Endometrial microvascular endothelial cells (primary cell): ENCODE measurements around the gene RPS4Y1. TPM values are rescaled to one million over a fixed set of nuclear protein-coding genes. Genes with fewer than 3 reads are reported as not detected.
"Not testable (repeated sequence)": the region's sequence is repeated elsewhere in the genome, so short reads cannot be mapped to it uniquely, and the experiment has no call there.

Source experiments
- in situ Hi-C: cut with HindIII; loops from 2 replicates; pipeline ENCODE4 v1.10.0; 2017; ENCODE audit warnings: low sequenced_read_pairs, low pct_unique_long_range_greater_than_20kb; ENCODE audit errors: inconsistent ontology term
- total RNA-seq: library from RNA; depleted of rRNA; stranded (reverse); fragments of >200 nt; gene quantifications from one replicate; pipeline ENCODE4 v1.2.3, GENCODE V29; 2015; ENCODE audit errors: inconsistent ontology term

RPS4Y1 gene
- total RNA-seq: not detected

DNA sequence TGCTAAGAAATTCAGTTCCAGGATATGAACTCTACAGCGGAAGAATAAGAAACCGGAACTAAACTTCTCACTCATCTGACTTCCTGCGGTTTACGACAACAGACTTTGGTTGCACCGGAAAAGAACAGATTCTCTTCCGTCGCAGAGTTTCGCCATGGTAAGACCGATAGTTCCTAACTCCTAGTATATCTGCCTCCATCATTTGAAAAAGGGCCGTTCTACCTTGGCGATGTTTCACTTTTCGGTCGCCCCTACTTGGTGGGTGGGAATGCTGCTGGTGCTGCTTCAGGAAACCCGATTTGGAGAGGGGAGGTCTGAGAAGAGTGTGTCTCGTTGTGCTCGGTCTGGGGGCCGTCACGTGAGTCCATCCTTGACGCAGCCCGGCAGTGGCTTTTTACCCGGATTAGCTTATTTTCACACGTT lies at the start of gene RPS4Y1:
Gene RPS4Y1, plus strand, starts transcription at position 132 of the 423 bp plus-strand sequence. Its CDS starts 23 bp downstream, at position 155.
- in situ Hi-C loops: no loop called here

DNA sequence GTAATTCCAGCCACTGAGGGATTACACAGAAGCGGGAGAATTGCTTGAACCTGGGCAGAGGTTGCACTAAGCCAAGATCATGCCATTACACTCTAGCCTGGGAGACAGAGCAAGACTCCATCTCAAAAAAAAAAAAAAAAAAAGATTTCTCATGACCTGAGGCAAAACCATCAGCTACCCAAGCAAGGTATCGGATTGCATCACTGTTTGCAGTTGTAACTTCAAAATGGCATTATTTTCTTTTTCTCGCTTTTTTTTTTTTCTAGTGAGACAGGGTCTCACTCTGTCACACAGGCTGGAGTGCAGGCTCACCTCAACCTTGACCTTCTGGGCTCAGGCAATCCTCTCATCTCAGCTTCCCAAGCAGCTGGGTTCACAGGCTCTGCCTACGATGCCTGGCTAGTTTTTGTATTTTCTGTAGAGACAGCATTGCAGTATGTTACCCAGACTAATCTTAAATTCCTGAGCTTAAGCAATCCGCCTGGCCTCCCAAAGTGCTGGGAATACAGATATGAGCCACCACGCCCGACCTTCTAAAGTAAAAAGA lies 44.4 kb upstream of the RPS4Y1 start:
- in situ Hi-C loops: no loop called here

- in situ Hi-C loops: no loop called here
Observed at GRCh38 chrY:2797991-2798390, 43.4 kb upstream of the RPS4Y1 start.

GRCh38 chrY:2800246-2800645 lies 41.2 kb upstream of the RPS4Y1 start:
- in situ Hi-C loops: no loop called here

DNA sequence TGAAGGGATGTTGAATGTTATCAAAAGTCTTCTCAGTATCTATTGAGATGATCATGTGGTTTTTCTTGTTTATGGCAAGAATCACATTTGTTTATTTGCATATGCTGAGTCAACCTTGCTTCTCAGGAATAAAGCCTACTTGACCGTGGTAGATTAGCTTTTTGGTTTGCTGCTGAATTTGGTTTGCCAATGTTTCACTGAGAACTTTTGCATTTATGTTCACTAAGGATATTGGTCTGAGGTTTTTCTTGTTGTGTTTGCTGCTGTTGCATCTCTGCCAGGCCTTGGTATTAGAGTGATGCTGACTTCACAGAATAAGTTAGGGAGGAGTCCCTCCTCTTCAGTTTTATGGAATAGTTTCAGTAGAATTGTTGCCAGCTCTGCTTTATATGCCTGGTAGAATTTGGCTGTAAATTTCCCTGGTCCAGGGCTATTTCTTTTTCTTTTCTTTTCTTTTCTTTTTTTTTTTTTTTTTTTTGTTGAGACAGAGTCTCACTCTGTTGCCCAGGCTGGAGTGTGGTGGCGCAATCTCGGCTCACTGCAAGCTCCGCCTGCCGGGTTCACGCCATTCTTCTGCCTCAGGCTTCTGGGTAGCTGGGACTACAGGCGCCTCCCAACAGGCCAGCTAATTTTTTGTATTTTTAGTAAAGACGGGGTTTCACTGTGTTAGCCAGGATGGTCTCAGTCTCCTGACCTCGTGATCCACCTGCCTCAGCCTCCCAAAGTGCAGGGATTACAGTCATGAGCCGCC lies 24.1 kb upstream of the RPS4Y1 start:
- in situ Hi-C loops: not testable (repeated sequence)

- in situ Hi-C loops: no loop called here
Observed at GRCh38 chrY:2824471-2824870, 16.9 kb upstream of the RPS4Y1 start.

GRCh38 chrY:2828497-2828896 lies 12.9 kb upstream of the RPS4Y1 start:
- in situ Hi-C loops: no loop called here

- in situ Hi-C loops: no loop called here
Observed at GRCh38 chrY:2835230-2835629, 6.2 kb upstream of the RPS4Y1 start.

DNA sequence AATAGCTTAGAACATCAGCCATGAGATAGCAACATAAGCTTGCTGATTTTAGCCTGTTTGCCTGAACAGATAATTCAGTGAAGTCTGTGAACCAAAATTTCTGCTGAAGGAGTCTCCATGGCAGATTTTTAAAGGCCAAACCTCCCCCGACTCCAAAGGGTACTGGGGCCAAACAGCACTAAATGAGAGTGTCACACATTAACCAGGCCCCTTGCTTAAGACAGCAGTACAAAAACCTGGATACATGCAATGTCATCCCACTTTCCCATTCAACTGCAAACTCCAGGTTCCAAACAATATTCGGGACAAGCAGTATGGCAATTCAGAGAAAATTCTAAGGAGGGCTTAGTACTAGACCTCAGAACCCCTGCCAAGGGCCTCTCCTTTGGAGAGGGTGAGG lies 4.3 kb upstream of the RPS4Y1 start:
- in situ Hi-C loops: no loop called here

DNA sequence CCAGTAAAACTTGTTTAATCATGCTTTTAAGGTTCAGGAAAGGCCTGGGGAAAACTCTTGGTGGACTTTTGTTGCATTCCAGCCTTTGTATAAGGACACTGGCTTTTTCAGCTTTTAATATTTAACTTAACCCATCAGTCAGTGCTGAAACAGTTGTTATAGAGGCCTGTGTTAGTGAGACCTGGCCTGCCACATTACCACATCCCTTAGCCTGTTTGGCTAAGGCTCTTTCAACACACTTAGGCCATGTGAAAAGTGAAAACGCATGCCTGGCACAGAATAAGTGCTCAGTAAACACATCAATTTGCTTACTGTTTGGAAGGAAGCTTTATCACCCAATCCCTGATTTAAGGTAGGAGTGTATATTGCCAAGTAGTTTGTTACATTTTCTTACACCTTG lies 3.5 kb upstream of the RPS4Y1 start:
- in situ Hi-C loops: no loop called here

DNA sequence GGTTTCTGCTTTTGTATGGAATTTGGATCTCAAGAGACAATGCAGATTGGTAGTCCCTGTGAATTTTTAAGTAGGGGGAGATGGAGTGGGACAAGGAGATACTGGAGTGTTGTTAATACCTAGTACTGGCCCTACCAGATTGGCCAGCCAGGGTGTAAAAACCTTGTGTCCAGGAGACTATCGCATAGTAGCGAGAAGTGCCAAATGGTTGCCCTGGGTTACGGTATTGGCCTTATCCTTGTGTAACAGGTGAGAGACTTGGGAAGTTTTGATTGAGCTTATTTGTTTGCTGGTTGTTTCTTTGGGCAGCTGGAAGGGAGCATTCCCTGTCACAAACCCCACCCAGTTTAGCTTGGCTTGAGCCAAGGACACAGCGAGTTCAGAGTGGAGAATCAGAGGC lies 5.4 kb downstream of the RPS4Y1 start:
- in situ Hi-C loops: no loop called here

- in situ Hi-C loops: no loop called here
Observed at GRCh38 chrY:2848384-2848783, 7.0 kb downstream of the RPS4Y1 start.

DNA sequence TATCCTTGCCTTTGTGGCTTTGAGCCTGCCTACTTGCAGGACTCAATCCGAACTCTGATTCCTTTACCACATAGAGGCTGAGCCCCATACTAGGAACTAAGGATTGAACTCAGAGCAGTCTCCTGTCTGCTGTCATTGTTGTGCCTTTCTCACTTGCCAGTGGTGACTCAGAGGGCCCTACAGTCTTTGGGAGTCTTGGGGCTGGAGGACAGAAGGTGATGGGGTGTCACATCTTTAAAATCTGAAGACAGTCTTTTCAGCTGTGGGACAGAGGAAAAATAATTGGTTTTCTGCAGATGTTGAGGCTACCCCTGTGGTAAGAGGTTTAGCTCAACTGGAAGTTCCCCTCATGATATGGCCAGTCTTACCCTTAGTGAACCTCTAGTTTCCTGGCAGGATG lies 8.0 kb downstream of the RPS4Y1 start:
- in situ Hi-C loops: no loop called here

DNA sequence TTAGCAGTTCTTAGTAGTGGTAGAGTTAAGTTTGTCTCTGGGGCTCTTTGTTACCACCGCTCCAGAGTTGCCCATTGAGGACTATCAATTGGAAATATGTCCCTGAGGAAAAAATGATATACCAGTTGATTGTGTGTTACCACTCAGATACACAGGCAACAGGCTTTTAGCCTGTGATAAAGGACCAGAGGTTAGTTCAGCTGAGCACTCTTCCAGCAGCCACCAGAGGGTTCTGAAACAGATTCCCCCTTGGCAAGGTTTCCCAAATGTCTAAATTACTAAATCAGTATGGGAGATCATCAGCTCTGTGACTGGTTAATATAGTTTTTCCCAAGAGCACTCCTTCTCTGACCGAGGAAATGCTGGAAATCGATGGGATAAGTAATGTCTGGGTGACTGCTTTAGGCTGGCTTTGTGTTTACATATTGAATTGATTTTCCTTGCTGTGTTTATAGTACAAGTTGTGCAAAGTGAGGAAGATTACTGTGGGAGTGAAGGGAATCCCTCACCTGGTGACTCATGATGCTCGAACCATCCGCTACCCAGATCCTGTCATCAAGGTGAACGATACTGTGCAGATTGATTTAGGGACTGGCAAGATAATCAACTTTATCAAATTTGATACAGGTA lies 12.9 kb downstream of the RPS4Y1 start:
- in situ Hi-C loops: no loop called here

GRCh38 chrY:2857068-2857467 lies 15.7 kb downstream of the RPS4Y1 start:
- in situ Hi-C loops: no loop called here

GRCh38 chrY:2857686-2858085 lies 16.3 kb downstream of the RPS4Y1 start:
- in situ Hi-C loops: no loop called here

DNA sequence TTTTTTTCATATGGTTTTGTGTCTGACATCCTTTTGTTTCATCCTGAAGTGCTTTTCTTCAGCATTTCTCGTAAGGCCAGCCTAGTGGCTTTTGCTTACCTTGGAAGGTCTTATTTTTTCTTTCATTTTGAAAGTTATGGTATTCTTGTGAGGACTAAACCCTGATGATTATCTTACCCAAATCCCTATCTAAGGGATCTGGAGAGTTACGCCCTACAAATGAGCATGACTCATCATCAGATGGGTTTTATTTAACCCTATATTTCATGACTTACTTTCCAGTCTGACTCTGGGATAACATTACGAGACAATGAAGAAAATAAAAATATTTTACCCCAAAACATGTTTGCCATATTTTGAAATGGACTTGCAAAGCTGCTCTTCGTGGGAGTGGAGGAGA lies 18.4 kb downstream of the RPS4Y1 start:
- in situ Hi-C loops: no loop called here

DNA sequence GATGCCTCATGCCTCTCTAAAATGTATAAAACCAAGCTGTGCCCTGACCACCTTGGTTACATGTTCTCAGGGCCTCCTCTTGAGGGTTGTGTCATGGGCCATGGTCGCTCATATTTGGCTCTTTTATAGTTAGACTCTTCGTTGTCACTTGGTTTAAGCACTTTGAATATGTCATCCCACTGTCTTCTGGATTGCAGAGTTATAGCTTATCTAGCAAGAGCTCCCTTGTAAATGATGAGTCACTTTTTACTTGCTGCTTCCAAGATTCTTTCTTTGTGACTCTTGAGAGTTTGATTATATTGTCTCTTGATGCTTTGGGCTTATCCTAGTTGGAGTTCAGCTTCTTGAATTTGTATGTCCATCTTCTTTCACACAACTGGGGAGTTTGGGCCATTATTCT lies 19.1 kb downstream of the RPS4Y1 start:
- in situ Hi-C loops: no loop called here

GRCh38 chrY:2866581-2866980 lies 25.2 kb downstream of the RPS4Y1 start:
- in situ Hi-C loops: no loop called here

DNA sequence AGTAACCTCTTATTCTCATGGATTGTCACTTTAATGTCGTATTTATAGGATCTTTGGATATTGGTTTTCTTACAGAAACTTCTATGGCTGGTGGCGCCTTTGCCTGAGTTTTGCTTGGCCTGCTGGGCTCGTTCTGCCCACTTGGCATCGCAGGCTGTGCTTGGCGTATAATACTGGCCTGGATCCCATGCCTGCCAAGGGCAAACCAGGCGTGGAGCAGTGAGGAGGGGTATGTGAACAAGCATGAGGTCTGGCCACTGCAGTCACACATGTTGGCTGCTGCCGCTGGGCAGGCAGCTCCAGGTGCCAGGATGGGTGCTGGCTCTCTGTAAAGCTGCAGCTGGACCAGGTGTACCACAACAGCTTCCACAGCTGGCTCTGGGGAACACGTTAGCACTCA lies 26.1 kb downstream of the RPS4Y1 start:
- in situ Hi-C loops: no loop called here
